CD4-positive, alpha-beta T cell (primary cell): ENCODE measurements around the gene VN1R5. TPM values are rescaled to one million over a fixed set of nuclear protein-coding genes. Genes with fewer than 3 reads are reported as not detected.

Source experiments
- ATAC-seq: fragments of 200-7000 bp; cut with Tn5 transposase; one replicate; pipeline ENCODE4 v1.10.0; 2022; ENCODE audit warnings: mild to moderate bottlenecking; ENCODE audit not compliant: poor library complexity
- CTCF ChIA-PET: fragments of 350-600 bp; sonication (Branson Sonifier 250); formaldehyde crosslinking; loops from one replicate; lab custom pipeline; 2021; ENCODE audit warnings: antibody characterized with exemption, inconsistent platforms; lab: Charles Lee
- POLR2A ChIA-PET: fragments of 350-600 bp; sonication (Branson Sonifier 250); formaldehyde crosslinking; loops from one replicate; lab custom pipeline; 2021; ENCODE audit warnings: antibody characterized with exemption, inconsistent platforms; lab: Charles Lee
- DNase-seq, 14 experiments: peaks; one replicate each; pipeline ENCODE4 v3.0.0-alpha.2; 2013 to 2020; ENCODE audit warnings: mixed read lengths in 2 of 14
- H3K27ac ChIP-seq, 2 donors: one replicate each; pipeline versions ENCODE4 v1.5.1 to v1.7.0; 2013; ENCODE audit warnings: low read length in 2 of 2, low read depth in 1 of 2, mild to moderate bottlenecking in 1 of 2
- H3K27me3 ChIP-seq, 2 experiments: 1 replicate in 1 of 2; 2 replicates in 1 of 2; pipeline versions ENCODE4 v1.6.1 to v1.7.0; 2013; ENCODE audit warnings: low read length in 2 of 2, control low read depth in 1 of 2, mild to moderate bottlenecking in 1 of 2, moderate library complexity in 1 of 2; ENCODE audit not compliant: insufficient read depth in 2 of 2, control insufficient read depth in 1 of 2
- H3K36me3 ChIP-seq: one replicate; pipeline ENCODE4 v1.6.1; 2013; ENCODE audit warnings: low read length, control low read depth; ENCODE audit not compliant: insufficient read depth
- H3K4me1 ChIP-seq: one replicate; pipeline ENCODE4 v1.6.1; 2013; ENCODE audit warnings: low read length, control low read depth; ENCODE audit not compliant: insufficient read depth
- H3K4me3 ChIP-seq: one replicate; pipeline ENCODE4 v1.5.1; 2013; ENCODE audit warnings: mild to moderate bottlenecking, low read length, moderate library complexity
- H3K9me3 ChIP-seq, 2 experiments: 1 replicate in 1 of 2; 2 replicates in 1 of 2; pipeline versions ENCODE4 v1.6.1 to v1.7.0; 2013; ENCODE audit warnings: low read length in 2 of 2, mild to moderate bottlenecking in 2 of 2, control low read depth in 1 of 2, moderate library complexity in 1 of 2; ENCODE audit not compliant: control insufficient read depth in 1 of 2, insufficient read depth in 1 of 2
- H3K27ac Mint-ChIP-seq: one replicate; pipeline ENCODE4 v1.8.0; 2020; ENCODE audit warnings: mixed read lengths
- H3K27me3 Mint-ChIP-seq: one replicate; pipeline ENCODE4 v1.8.0; 2021; ENCODE audit warnings: mixed read lengths
- H3K36me3 Mint-ChIP-seq: one replicate; pipeline ENCODE4 v1.8.0; 2021; ENCODE audit warnings: low read depth, mixed read lengths
- H3K4me1 Mint-ChIP-seq: one replicate; pipeline ENCODE4 v1.8.0; 2021; ENCODE audit warnings: low read depth, mixed read lengths
- H3K4me3 Mint-ChIP-seq: one replicate; pipeline ENCODE4 v1.8.0; 2020; ENCODE audit warnings: mild to moderate bottlenecking, mixed read lengths
- H3K9me3 Mint-ChIP-seq: one replicate; pipeline ENCODE4 v1.8.0; 2020; ENCODE audit warnings: mixed read lengths
- CTCF ChIP-seq: fragments of 200-600 bp; IDR thresholded peaks from one replicate; pipeline ENCODE4 v1.8.0; 2022; ENCODE audit warnings: antibody characterized with exemption, mild to moderate bottlenecking
- intact Hi-C, 2 experiments: fragments of 100-400 bp; cut with DNase I in 1 of 2; cut with micrococcal nuclease in 1 of 2; formaldehyde crosslinking; loops; one replicate each; pipeline versions ENCODE4 v1.15.1 to v1.9.0; 2023 to 2025; cut with DNase I, micrococcal nuclease
- total RNA-seq, 174 experiments: library from RNA in 2 of 174; stranded (reverse) in 2 of 174; gene quantifications; one replicate each; pipeline ENCODE4 v1.2.3 and lab custom pipeline; 2021 to 2026

The VN1R5 gene
- total RNA-seq, 2 experiments from 2014 or later, result not detected

GRCh38 chr1:247298124-247298481 is 42.2 kb downstream of the VN1R5 start:
- no peaks in the 10 kb centered on the region for H3K9me3 Mint-ChIP-seq
- no peaks in the 10 kb centered on the region for H3K27me3 Mint-ChIP-seq
- ATAC-seq (no peak), DNase-seq (no peak)
- TF ChIP-seq CTCF, result no peak
- intact Hi-C loops, result no loop called here
- peaks cover 12% of the 10 kb centered on the region for H3K36me3 Mint-ChIP-seq
- H3K27ac Mint-ChIP-seq, result no peak overlapping the region
- no peak overlapping the region for H3K27ac ChIP-seq
- ChIA-PET POLR2A (no interaction called here), CTCF (no interaction called here)
- peaks cover 0 to 5% of the 10 kb centered on the region in 2 experiments for H3K9me3 ChIP-seq
- no peaks in the 10 kb centered on the region for H3K27me3 ChIP-seq
- no peaks in the 10 kb centered on the region for H3K4me1 ChIP-seq
- no peak overlapping the region for H3K4me3 Mint-ChIP-seq
- H3K4me1 Mint-ChIP-seq, result no peaks in the 10 kb centered on the region
- H3K4me3 ChIP-seq, result no peak overlapping the region
- no peaks in the 10 kb centered on the region for H3K36me3 ChIP-seq

GRCh38 chr1:247298701-247299100 is 42.8 kb downstream of the VN1R5 start:
- Mint-ChIP-seq H3K9me3 (no peaks in the 10 kb centered on the region), H3K4me1 (no peaks in the 10 kb centered on the region), H3K4me3 (no peak overlapping the region), H3K36me3 (peaks cover 18% of the 10 kb centered on the region), H3K27me3 (no peaks in the 10 kb centered on the region), H3K27ac (no peak overlapping the region)
- Histone ChIP-seq H3K9me3 (peaks cover 0 to 5% of the 10 kb centered on the region in 2 experiments), H3K4me3 (no peak overlapping the region), H3K36me3 (no peaks in the 10 kb centered on the region), H3K27ac (no peak overlapping the region), H3K27me3 (no peaks in the 10 kb centered on the region), H3K4me1 (no peaks in the 10 kb centered on the region)
- ChIA-PET CTCF (no interaction called here), POLR2A (no interaction called here)
- TF ChIP-seq CTCF, result no peak
- intact Hi-C loops, result no loop called here
- no peak for DNase-seq
- ATAC-seq, result no peak

GRCh38 chr1:247299723-247300381 is 44.0 kb downstream of the VN1R5 start:
- Histone ChIP-seq H3K36me3 (no peaks in the 10 kb centered on the region), H3K27me3 (no peaks in the 10 kb centered on the region), H3K27ac (no peak overlapping the region), H3K4me3 (no peak overlapping the region), H3K9me3 (peaks cover 0 to 5% of the 10 kb centered on the region in 2 experiments), H3K4me1 (no peaks in the 10 kb centered on the region)
- TF ChIP-seq CTCF, result no peak
- no peak overlapping the region for H3K27ac Mint-ChIP-seq
- POLR2A ChIA-PET, result no interaction called here
- CTCF ChIA-PET, result no interaction called here
- peaks cover 25% of the 10 kb centered on the region for H3K36me3 Mint-ChIP-seq
- H3K9me3 Mint-ChIP-seq, result no peaks in the 10 kb centered on the region
- no peaks in the 10 kb centered on the region for H3K27me3 Mint-ChIP-seq
- no peak overlapping the region for H3K4me3 Mint-ChIP-seq
- intact Hi-C loops, result no loop called here
- no peak for DNase-seq
- H3K4me1 Mint-ChIP-seq, result no peaks in the 10 kb centered on the region
- no peak for ATAC-seq
